H1 (cell line): ENCODE data around the gene SRPRA.

Experiments used
- CBX8 ChIP-seq: fragments of 300-800, 300-1000 bp; sonication (generic); IDR thresholded peaks from 2 replicates; pipeline ENCODE4 v1.7.1; 2016; ENCODE audit warnings: low read depth, low read length, borderline replicate concordance
- CTCF ChIP-seq, 3 experiments: IDR thresholded peaks; 1 replicate in 2 of 3; 2 replicates in 1 of 3; pipeline versions ENCODE4 v1.5.1 to v1.6.1; 2011; ENCODE audit warnings: low read length in 3 of 3, mild to moderate bottlenecking in 3 of 3, inconsistent platforms in 2 of 3, low read depth in 1 of 3, moderate library complexity in 1 of 3; ENCODE audit not compliant: insufficient read depth in 1 of 3; ENCODE audit errors: control extremely low read depth in 1 of 3
- POLR2A ChIP-seq, 2 experiments: IDR thresholded peaks; 1 replicate in 1 of 2; 2 replicates in 1 of 2; pipeline ENCODE4 v1.6.1; 2011; ENCODE audit warnings: low read depth in 2 of 2, low read length in 2 of 2, mild to moderate bottlenecking in 2 of 2; ENCODE audit errors: control extremely low read depth in 1 of 2
- POLR2AphosphoS5 ChIP-seq: IDR thresholded peaks from 2 replicates; pipeline ENCODE4 v1.6.1; 2011; ENCODE audit warnings: low read depth, low read length
- SRF ChIP-seq: IDR thresholded peaks from 2 replicates; pipeline ENCODE4 v1.6.1; 2011; ENCODE audit warnings: mild to moderate bottlenecking, low read depth, low read length, moderate library complexity
- YY1 ChIP-seq: IDR thresholded peaks from 2 replicates; pipeline ENCODE4 v1.6.1; 2011; ENCODE audit warnings: low read depth, mild to moderate bottlenecking, low read length

DNA sequence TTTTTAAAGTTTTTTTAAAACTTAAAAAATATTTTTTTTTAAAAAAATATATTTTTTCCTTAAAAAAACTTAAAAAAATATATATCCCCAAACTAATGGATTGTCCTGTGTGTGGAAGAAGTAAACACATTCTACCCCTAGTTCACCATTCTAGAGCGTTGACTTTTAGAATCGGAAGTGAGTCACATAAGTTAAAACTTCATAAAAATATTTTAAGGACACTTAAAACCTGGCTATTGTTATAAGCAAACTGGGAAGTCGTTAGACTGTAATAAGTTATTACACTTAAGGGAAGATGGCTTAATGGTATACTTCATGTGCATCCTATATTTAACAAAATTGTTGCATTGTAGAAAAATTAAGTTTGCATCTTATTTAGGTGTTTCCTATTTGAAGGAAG, 36.0 kb downstream of the SRPRA start:
- TF ChIP-seq YY1 (no peak), CTCF (IDR thresholded peaks at IDR 0.05; ENCODE audit: control extremely low read depth in 1 of 3, insufficient read depth in 1 of 3, low read depth in 1 of 3, low read length in 3 of 3) (no peak), POLR2A (IDR thresholded peaks at IDR 0.05; ENCODE audit: control extremely low read depth in 1 of 2, low read depth in 2 of 2, low read length in 2 of 2) (no peak), POLR2AphosphoS5 (no peak), SRF (no peak), CBX8 (no peak)
